Measurements from ENCODE around the gene UBQLN4.

Gene UBQLN4

DNA sequence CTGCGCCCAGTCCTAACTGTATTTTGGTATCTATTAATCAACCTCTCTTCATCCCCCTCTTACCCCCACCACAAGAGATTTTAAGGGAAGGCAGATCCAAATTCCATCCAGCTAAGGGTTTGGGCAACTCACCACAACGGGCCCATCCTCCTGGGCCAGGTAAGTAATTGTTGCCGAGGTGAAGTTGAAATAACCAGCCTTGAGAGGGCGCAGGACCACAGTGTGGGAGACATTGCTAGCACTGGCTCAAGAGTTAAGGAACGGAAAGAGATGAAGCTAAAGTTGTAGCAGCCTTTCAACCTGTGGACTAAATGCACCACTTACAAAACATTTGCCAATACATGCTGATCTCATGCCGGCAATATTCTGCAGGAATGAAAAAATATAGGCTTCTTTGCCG, 38.8 kb downstream of the UBQLN4 start:
- no peak for DNase-seq (ENCODE audit: low read depth)
- TF ChIP-seq, protein P1, sequence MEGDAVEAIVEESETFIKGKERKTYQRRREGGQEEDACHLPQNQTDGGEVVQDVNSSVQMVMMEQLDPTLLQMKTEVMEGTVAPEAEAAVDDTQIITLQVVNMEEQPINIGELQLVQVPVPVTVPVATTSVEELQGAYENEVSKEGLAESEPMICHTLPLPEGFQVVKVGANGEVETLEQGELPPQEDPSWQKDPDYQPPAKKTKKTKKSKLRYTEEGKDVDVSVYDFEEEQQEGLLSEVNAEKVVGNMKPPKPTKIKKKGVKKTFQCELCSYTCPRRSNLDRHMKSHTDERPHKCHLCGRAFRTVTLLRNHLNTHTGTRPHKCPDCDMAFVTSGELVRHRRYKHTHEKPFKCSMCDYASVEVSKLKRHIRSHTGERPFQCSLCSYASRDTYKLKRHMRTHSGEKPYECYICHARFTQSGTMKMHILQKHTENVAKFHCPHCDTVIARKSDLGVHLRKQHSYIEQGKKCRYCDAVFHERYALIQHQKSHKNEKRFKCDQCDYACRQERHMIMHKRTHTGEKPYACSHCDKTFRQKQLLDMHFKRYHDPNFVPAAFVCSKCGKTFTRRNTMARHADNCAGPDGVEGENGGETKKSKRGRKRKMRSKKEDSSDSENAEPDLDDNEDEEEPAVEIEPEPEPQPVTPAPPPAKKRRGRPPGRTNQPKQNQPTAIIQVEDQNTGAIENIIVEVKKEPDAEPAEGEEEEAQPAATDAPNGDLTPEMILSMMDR (IDR thresholded peaks at IDR 0.05; ENCODE audit: low read length, missing control alignments) = no peak
- H3K4me3 ChIP-seq (replicated peaks; ENCODE audit: low read depth, low read length) = no peak overlapping the region

DNA sequence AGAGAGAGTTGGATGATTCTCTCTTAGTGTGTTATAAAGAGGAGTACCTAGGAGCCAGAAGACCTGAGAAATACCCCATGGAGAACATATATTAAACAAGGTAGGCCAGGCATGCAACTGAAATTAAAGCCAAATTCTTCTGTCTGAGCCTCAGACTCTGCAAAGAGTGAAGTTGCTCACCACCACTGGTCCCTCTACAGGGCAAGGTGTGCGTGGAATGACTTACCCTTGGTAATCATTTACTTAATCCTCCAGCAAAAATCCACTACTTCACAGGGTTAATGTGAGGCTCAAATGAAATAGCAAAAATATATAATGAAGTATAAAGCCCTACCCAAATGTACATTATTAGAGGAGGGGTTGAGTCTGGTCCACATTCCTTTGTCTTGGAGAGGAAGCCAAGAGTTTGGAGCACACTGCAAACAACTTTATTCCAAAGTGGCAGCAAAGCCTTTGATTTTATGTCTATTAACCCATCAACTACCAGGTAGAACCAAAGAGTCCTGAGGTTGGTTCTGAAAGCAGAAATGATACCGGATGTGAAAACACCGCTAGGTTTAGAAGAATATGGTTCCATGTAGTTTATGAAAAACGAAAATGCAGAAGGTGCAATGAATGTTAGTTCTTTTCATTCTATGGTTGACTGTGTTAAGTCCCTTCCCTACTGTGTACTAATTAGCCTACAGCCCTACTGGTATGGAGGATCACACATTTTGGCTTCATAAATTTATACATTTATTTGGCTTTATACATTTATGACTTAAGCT, 41.4 kb downstream of the UBQLN4 start:
- TF ChIP-seq, protein P1 (IDR thresholded peaks at IDR 0.05; ENCODE audit: low read length, missing control alignments) = no peak

DNA sequence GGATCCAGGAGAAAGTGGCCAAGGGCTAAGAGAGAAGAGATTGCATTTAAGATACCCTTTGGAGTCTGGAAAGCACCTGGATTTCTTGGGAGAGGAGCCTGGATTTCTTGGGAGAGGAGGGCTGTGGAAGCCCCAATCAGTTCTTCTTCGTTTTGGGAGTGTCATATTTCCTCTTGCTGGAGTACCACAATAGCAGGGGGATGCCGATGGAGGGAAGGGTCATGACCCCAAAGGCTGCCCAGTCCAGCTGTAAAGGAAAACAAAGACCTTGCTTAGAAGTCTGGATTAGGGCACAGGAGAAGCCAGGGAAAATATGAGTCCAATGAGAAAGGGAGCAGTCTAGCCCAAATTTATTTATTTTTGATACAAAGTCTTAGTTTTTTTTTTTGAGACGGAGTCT, 44.2 kb downstream of the UBQLN4 start:
- TF ChIP-seq, protein P1 (IDR thresholded peaks at IDR 0.05; ENCODE audit: low read length, missing control alignments) = no peak
- DNase-seq (ENCODE audit: low read depth) = no peak
- H3K4me3 ChIP-seq (replicated peaks; ENCODE audit: low read depth, low read length) = no peak overlapping the region

More for the DNA sequence above, 41.4 kb downstream of the UBQLN4 start:
- no peak for DNase-seq (ENCODE audit: low read depth)
- H3K4me3 ChIP-seq (replicated peaks; ENCODE audit: low read depth, low read length) = no peak overlapping the region

DNA sequence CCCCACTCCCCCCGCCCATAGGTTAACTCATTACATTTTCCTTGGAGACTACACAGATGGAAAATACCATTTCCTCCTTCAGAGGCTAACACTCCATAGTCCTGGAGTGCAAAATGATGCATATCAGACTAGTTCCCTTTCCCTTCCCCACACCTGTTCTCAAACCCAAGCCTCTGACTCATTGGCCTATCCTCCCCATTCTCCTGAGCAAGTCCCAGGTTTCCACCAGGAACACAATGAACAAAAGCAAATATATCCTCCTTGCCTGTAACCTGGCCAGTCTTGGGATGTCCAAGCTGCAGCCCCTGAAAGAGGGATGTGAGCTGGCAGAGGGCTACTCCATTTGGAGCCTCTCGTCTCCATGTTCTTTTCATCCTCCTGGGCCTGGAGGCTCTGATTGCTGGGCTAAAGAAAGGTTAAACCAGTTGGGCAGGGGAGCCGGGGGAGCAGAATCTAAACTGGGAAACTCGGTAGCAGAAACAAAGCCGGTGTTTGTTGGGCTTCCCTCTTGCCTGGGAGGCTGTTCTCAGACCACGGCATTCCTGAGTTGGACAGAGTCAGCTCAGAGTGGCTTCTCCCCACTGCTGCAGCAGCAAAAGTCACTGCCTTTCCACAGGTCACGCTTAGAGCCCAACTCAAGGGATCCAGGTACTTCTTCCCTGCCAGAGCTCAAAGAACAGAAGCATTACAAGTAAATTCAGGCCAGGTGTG, 46.8 kb downstream of the UBQLN4 start:
- TF ChIP-seq, protein P1 (IDR thresholded peaks at IDR 0.05; ENCODE audit: low read length, missing control alignments) = no peak
- H3K4me3 ChIP-seq (replicated peaks; ENCODE audit: low read depth, low read length) = no peak overlapping the region
- no peak for DNase-seq (ENCODE audit: low read depth)

DNA sequence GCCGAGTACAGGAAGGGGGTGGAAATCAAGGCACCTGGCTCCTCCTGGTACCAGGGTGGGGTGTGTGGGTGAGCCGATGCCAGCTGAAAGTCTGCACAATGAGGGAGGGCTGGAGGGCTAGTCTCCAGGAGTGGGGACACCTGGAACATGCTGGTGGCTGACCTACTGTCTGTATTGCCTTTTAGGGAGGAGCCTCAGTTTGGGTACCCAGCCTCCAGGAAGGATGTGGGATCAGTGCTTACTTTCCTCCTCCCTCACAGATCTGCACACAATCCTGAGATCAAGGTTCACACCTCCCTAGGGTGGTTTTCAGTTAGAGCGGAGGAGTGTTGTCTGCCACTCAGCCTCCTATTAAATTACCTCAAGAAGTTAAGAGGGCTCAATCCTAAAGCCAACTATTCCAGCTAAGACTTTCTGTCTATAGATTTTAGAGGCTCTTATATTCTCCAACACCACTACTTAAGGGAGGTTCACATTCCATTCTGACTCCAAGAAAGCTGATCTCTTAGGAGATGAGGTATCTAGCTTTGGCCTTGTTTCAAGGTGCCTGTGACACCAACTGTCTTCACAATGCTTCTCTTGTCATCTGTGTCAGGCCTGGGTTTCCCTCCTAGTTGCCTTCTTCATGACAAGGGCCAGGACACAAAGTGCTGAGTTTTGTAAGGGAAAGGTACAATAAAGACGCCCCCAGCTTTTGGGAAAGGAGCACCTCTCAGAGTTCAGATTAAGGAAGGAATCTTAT, 48.6 kb downstream of the UBQLN4 start:
- TF ChIP-seq, protein P1 (IDR thresholded peaks at IDR 0.05; ENCODE audit: low read length, missing control alignments) = no peak
- no peak overlapping the region for H3K4me3 ChIP-seq (replicated peaks; ENCODE audit: low read depth, low read length)
- no peak for DNase-seq (ENCODE audit: low read depth)

DNA sequence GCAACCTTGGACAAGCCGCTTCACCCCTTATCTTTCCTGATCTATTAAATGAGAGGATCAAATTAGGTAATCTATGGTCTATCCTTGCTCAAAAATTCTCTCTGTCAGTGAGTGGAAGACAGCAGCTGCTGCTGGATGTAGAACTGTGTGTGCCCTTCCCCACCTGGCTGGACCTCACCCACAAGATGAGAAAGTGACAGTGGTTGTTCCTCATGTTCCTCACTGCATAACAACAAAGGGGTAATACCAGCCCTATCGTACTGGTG, 49.7 kb downstream of the UBQLN4 start:
- TF ChIP-seq, protein P1 (IDR thresholded peaks at IDR 0.05; ENCODE audit: low read length, missing control alignments) = no peak
- DNase-seq (ENCODE audit: low read depth) = no peak
- H3K4me3 ChIP-seq (replicated peaks; ENCODE audit: low read depth, low read length) = no peak overlapping the region
